Measurements from ENCODE around the gene NFU1.

Gene NFU1

GRCh38 chr2:69436938-69437750 lies at the start of gene NFU1:
Gene NFU1 (minus strand): TSS chr2:69437435. CDS start chr2:69437422, 13 bp downstream.
- DNase-seq: peak; percentile 6

GRCh38 chr2:69483696-69484095 lies 46.5 kb upstream of the NFU1 start:
- DNase-seq: no peak

- DNase-seq: no peak
Observed at GRCh38 chr2:69483024-69483423, 45.8 kb upstream of the NFU1 start.

GRCh38 chr2:69482471-69482870 lies 45.2 kb upstream of the NFU1 start:
- DNase-seq: no peak

GRCh38 chr2:69481421-69481820 lies 44.2 kb upstream of the NFU1 start:
- DNase-seq: no peak

- DNase-seq: no peak
Observed at GRCh38 chr2:69477627-69478026, 40.4 kb upstream of the NFU1 start.

GRCh38 chr2:69474688-69475087 lies 37.5 kb upstream of the NFU1 start:
- no peak for DNase-seq

- no peak for DNase-seq
Observed at GRCh38 chr2:69471793-69472192, 34.6 kb upstream of the NFU1 start.

- DNase-seq: no peak
Observed at GRCh38 chr2:69470911-69471310, 33.7 kb upstream of the NFU1 start.

GRCh38 chr2:69469784-69470183 lies 32.5 kb upstream of the NFU1 start:
- no peak for DNase-seq

GRCh38 chr2:69469375-69469774 lies 32.1 kb upstream of the NFU1 start:
- no peak for DNase-seq

GRCh38 chr2:69466728-69467127 lies 29.5 kb upstream of the NFU1 start:
- no peak for DNase-seq

GRCh38 chr2:69465513-69466456 lies 28.6 kb upstream of the NFU1 start:
- DNase-seq: no peak

- DNase-seq: no peak
Observed at GRCh38 chr2:69464575-69464974, 27.3 kb upstream of the NFU1 start.

- DNase-seq: no peak
Observed at GRCh38 chr2:69462780-69463179, 25.5 kb upstream of the NFU1 start.

- DNase-seq: no peak
Observed at GRCh38 chr2:69461404-69461803, 24.2 kb upstream of the NFU1 start.

- DNase-seq: no peak
Observed at GRCh38 chr2:69459936-69460335, 22.7 kb upstream of the NFU1 start.

GRCh38 chr2:69456950-69457445 lies 19.8 kb upstream of the NFU1 start:
- DNase-seq: no peak

- no peak for DNase-seq
Observed at GRCh38 chr2:69456154-69456553, 18.9 kb upstream of the NFU1 start.

- no peak for DNase-seq
Observed at GRCh38 chr2:69454976-69455375, 17.7 kb upstream of the NFU1 start.

GRCh38 chr2:69453475-69454129 lies 16.4 kb upstream of the NFU1 start:
- DNase-seq: no peak

- no peak for DNase-seq
Observed at GRCh38 chr2:69452687-69453086, 15.5 kb upstream of the NFU1 start.
